ENCODE data around the gene TMEM168.
"Not testable (repeated sequence)": the region's sequence is repeated elsewhere in the genome, so short reads cannot be mapped to it uniquely, and the experiment has no call there.

TMEM168 gene

DNA sequence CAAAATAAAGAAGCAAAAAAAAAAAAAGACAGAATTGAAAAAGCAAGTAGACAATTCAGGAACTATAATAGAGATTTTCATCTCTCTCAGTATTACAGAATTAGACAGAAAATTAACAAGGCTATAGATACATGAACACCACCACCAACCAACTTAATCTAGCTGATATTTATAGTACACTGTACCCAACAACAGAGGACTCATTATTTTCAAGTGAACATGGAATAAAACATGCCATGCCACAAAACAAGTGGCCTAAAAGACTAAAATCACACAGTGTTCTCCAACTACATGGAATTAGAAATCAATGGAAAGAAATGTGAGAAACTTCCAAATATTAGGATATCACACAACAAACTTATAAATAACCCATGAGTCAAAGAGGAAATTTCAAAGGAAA is 9.1 kb downstream of the TMEM168 start:
- DNase-seq = no peak

DNA sequence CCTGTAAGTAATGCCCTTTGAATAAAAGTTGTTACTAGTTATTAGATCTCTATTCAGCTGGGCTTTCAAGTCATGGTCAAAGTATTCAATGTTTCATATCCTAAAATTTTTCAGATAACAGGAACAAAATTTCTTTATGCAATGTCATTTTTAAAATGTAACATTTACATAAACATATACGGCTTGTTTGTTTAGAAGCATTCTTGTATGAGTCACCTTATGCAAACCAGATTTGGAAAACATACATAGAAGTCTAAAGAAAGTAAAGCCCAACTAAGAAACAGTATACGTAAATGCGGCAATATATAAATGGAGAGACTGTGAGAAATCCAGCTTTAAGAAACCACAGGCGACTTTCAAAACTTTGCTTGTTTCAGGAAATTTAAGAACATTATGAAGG is 10.5 kb downstream of the TMEM168 start:
- DNase-seq = no peak

DNA sequence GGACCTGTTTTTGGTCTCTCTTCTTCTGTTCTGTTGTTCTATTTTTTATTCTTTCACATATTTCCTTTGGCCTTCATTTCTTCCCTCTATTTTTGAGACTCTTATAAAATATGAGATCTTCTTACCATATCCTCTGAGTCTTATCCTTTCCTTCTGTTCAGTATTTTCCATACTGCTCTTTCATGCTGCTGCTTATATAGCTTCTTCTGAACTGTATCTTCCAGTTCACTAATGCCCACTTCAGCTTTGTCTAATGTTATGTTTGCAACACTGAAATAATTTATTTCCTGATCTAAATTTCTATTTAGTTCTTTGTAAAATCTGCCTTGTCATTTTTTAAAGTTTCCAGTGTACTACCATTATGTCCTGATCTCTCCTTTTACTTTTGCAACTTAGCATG is 12.8 kb downstream of the TMEM168 start:
- DNase-seq = no peak

DNA sequence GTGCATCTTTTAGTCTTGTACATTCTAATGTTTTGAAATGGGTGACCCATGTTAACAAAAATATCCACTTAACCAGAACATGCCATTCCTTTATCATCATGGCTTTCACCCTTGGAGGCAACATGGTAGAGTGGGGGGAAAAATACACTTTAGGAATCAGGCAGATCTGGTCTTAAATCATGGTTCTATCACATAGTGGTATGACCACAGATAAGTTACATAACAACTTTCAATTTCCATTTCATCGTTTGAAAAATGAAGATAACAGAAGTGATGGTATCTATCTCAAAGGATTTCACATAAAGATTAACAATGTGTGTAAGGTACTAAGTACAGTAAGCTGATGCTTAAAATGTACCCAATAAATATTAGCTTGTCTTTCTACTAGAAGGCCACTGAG is 19.0 kb downstream of the TMEM168 start:
- DNase-seq = no peak

DNA sequence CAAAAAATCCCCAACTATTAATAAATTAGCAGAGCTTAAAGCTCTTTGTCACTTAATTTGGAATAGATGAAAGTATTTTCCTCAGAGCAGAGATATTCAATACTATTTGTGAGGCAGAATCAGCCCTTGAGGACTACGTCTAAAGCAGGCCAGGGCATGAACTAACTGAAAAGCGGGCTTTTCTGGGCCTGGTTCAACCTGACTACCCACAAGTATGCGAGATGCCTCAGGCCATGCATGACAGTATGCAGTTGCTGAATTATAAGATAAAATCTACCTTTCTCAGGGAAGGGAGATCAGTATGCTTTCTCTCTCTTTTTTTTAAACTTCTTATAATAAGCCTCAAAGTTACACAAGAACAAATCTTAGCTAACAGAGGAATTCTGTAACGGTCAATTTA is 20.1 kb downstream of the TMEM168 start:
- no peak for DNase-seq

DNA sequence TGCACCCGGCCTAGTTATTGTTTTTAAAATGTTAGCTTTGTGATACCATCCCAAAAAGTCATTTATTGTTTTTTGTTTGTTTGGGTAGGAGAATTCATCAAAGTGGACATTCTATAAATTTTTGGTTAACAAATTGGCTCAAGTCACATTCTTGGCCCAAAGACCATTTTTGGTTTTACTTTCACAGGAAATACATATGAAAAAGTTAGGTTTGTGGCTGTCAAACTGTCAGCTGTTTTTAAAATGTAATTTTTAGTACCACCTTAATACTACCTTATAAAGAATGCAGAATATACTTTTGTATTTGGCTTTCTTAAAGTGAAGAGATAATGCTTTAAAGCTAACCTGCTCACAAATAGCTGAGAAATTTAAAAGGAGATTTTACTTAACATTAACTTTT is 25.1 kb downstream of the TMEM168 start:
- no peak for DNase-seq

DNA sequence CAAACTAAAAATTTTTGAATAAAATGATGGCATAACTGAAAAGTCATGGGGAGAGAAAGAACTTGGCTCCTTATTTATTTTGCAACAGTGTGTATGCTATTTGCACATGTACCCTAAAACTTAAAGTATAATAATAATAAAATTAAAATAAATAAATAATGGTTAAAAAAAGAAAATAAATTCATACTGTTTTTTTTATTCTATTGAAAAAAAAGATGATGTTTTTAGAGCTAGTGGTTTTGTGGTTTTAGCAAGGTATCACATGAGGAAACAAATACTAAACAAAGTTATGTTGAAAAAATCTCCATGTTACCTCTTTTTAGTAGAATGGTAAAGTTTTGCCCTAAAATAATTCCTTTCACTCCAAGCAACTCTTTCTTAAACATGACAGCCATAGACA is 26.2 kb downstream of the TMEM168 start:
- no peak for DNase-seq

DNA sequence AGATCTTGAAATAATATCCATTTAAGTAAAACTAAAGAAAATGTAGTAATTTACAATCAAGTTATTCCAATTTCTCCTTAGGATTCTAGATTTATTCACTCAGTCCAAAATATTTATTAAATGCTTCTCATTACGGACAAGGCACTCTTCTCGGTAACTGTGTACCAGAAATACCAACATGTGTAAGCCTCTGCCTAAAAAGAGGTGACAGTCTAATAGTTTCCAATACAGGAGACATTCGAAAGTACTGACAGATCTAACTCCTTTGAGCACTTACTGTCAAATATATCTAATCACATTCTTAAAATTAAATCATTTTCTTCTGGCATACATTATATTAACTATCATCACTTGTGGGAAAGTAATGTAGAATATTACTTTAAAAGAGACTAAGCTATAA is 26.9 kb downstream of the TMEM168 start:
- no peak for DNase-seq

DNA sequence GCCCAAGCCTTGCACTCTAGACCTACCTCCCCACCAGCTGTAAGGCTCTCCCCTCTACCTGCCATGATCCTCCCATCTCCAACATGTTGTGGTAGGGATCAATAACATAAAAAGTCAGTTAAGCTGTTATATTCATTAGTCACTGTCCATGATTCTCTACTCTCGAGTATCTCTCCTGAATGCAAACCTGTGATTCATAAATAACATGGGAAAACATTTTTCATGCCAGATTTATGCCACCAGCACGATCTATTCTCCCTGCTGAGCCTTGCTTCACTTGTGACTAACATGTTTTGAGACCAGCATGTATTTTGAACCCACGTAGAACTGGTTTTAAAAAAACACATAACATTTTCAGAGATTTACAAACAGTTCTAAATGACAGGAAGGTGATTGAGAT is 30.3 kb downstream of the TMEM168 start:
- DNase-seq = no peak

DNA sequence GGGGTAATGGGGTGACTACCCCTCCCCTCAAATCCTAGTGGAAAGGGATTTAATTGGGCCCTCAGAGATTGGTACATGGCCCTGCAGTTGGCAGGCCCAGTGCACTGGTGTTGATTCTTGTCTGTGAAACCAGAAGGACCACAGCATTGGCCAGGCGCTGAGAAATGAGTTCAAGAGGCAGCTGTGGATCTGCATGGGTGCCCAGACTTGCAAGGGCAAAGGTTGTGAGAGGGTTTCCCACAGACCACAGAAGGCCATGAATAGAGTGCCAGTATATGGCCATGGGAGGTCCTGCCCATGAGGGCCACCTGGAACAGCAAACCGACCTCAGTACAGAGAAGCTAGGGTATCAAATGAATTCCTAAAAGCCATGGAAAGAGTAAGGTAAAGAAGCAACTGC is 32.9 kb downstream of the TMEM168 start:
- DNase-seq = no peak

DNA sequence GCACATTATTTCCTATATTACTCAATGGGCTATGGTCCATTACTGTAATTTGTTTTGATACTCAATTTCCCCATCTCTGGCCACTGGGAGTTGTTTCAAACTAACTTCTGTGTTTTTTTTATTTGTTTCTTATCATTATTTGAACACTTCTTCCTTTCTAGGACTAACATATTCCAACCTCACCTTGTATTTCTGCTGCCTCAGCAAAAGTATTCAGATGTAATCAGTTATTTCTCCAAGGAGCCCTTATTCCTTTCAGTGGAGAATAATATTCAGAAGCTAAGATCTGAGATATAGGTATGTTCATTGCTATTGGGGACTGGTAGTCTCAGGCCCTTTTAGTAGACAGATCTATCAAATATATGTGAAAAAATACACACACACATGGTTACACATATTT is 36.9 kb downstream of the TMEM168 start:
- no peak for DNase-seq

DNA sequence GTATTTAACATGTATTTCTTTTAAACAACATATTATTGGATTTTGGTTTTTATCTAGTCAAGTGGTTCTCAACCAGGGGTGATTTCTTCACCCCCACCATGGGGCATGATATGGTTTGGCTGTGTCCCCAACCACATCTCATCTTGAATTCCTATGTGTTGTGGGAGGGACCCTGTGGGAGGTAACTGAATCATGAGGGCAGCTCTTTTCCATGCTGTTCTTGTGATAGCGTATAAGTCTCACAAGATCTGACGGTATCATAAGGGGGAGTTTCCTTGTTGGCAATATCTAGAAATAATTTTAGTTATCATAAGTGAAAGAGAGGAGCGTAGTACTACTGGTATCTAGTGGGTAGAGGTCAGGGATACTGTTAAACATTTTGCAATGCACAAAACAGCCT is 37.6 kb downstream of the TMEM168 start:
- no peak for DNase-seq

DNA sequence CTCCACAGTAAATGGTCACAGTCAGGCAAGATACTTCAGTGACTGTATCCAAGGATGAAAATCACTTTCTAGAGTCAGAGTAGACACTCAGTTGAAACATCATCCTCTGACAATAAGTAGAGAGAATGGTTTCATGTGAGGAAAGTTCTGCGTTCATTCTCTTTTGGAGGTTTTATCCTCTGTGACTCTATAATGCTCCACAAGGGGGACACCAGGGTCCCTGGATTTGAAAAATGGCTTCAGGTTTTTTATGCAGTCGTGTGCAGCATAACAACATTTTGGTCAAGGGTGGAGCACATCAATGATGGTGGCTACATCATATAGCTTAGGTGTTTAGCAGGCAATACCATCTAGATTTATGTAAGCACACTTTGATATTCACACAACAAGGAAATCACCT is 40.4 kb downstream of the TMEM168 start:
- no peak for DNase-seq

DNA sequence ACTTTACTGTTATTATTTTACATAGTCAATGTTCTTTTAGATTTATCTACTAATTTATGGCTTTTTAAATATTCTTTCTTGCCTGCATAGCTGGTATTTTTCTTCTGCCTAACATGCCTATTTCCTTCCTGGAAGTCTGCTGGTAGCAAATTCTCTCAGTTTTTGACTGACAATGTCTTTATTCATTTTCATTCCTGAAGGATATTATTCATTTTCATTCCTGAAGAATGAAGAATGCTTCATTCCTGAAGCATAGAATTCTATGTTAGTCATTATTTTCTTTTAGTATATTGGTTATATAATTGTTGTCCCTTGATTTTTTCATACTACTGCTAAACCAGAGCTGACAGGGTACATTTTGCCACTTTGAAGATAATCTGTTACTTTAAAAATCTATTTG is 41.8 kb downstream of the TMEM168 start:
- DNase-seq = no peak

DNA sequence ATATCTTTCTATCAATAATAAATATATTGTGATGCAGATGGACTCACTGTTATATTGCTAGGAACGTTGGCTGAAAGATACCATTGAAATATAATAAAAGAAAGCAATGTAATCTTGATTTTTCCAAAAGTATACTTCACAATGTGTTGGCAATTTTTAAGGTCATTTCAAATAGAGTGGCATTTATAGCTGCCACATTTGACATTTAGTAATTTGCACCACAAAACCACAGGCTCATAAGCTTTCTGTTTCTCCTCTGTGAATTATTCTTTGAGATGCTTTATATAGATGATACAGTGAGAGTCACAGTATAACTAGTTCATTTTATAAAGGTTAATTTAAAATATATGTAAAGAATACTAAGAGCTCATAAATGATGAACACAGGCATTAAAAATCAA is 44.6 kb downstream of the TMEM168 start:
- no peak for DNase-seq

DNA sequence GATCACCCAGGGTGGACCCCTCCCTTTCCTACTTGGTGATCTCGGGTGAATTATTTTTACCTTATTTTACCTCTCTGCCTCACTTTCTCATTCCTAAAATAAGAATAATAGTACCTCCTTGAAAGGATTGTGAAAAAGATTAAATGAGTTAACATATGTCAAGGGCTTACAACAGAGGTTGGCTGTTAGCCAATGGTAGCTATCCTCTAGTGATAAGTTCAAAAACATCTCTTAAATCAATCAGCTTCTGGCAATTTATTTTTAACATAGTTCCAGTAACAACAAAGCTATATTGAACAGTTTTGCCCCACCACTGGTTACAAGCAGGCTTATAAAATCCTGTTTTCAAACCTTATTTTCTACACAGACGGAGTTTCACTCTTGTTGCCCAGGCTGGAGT is 45.4 kb downstream of the TMEM168 start:
- DNase-seq = no peak

DNA sequence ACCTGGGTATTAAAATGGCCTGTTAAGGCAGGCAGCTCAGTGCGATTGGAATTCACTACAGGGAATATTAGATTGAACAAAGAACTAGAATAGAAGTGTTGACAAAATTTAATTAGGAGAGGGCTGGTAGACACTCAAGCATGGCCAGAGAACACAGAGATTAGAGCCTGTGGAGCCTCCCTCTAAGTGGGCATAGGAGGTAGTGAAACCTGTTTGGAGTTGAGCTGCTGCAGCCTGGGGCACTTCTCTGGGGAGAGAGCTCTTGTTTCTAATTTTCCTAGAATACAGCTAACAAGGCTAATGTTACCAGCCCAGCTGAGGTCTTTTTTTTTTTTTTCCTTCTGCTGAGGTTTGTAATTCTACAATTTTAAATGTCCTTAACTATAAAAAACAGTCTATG is 46.4 kb downstream of the TMEM168 start:
- DNase-seq = no peak

DNA sequence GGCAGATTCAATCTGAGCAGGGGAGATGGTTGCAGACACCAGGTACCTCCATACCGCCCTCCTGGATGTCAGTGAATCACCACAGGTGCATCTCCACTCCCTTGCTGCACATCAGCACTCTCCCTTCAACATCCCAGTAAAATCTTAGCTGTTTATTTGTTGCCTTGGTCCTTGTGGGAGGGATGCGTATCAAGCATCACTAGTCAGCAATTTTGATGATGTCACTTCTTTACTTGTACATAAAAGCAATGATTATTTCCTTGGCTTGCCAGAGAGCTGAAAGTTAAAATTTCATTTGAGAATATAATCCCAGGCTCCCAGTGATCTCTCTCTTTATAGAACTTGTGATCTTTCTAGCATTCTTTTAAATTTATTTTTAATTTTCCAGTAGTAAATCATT is 49.5 kb downstream of the TMEM168 start:
- DNase-seq = no peak

DNA sequence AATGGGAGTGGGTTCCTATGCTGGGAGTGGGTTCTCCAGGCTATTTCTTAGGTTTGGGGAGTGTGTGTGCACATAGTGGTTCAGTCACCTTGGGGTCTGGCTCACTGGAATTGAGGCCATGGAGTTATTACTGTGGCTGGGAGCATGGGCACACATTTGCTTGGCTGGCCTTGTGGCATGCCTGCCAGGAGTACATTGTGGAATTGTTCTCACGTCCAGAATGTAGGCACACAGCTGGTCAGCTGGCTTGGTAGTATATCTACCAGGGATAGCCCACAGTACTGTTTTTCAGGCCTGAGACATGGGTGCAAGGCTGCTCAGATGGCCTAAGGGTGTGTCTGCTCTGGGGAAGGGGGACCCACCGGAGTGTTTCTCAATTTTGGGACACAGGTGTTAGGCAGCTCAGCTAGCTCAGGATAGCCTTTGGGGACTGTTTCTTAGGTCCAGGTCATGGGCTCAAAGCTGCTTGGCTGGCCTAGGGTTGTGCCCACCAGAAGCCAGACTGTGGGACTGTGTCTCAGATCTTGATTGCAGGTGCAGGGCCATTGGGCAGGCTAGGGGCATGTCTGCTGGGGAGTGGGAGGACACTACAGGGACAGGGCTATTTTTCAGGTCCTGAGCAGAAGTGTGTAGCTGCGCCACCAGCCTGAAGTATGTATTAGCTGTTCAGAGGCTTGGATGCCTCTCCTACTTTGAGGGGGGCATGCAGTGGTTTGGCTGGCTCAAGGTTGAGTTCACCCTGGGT is 50.6 kb downstream of the TMEM168 start:
- DNase-seq = no peak

DNA sequence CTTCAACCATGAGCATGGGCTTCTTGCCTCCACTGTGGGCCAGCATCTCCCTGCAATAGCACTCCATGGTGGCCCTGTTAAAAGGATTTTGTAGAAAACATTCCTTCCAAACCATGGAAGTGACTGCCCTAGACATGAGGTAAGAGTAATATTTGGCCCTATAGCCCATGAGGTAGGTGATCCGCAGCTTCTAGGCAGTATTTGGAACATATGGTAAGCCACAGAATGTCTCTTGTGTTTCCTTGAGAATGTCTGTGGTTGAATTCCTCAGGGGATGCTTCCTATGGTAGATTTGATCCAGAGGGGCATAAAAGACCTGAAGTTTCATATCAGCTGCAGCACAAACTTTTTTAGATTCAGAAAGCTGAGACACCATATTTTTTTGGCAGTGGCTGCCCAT is 54.9 kb downstream of the TMEM168 start:
- DNase-seq = no peak

DNA sequence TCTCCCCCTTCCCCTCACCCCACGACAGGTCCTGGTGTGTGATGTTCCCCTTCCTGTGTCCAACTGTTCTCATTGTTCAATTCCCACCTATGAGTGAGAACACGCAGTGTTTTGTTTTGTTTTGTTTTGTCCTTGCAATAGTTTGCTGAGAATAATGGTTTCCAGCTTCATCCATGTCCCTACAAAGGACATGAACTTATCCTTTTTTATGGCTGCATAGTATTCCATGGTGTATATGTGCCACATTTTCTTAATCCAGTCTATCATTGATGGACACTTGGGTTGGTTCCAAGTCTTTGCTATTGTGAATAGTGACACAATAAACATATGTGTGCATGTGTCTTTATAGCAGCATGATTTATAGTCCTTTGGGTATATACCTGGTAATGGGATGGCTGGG is 58.9 kb downstream of the TMEM168 start:
- not testable (repeated sequence) for DNase-seq

DNA sequence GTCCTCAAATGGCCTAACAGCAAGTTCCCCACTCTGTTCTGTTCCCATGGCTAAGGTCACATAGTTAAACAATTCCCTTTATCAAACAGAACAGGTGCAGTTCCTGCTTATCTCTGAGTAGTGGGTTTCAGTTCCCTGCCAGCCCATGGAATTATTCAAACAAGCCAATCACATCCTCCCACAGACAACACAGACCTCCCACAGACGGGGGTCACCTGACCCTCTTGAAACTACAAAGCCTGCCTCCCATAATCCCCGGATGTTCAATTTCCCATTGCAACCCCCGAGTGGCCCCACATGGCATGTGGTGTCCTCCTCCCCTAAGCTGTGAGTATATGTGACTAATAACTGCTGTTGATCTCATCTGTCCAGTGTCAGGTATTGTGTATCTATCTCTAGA is 64.1 kb downstream of the TMEM168 start:
- no peak for DNase-seq

DNA sequence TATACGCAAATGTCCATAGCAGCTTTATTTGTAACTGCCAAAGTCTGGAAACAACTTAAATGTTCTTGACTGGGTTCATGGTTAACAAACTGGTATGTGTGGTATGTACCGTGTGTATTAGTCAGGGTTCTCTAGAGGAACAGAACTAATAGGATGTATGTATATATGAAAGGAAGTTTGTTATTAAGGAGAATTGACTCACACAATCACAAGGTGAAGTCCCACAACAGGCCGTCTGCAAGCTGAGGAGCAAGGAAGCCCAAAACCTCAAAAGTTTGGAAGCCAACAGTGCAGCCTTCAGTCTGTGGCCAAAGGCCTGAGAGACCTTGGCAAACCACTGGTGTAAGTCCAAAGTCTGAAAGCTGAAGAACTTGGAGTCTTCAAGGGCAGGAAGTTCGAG is 66.8 kb downstream of the TMEM168 start:
- DNase-seq = no peak

DNA sequence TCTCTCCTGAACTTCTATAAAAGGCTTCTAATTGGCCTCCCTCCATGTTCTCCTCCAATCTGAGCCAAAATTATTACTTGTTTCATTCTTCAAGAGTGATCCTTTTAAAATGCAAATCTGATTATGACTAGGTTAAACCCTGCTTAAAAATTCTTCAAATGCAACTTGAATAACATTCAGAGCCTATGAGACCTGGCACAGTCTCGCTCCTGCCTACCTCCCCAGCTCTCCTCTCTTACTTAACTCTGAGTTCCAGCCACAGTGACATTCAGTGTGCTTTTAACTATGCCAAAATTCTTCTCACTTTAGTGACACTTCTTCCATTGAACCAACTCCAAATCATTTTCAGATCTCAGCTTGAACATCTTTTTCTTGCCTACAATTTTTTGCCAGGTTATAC is 68.8 kb downstream of the TMEM168 start:
- DNase-seq = no peak

DNA sequence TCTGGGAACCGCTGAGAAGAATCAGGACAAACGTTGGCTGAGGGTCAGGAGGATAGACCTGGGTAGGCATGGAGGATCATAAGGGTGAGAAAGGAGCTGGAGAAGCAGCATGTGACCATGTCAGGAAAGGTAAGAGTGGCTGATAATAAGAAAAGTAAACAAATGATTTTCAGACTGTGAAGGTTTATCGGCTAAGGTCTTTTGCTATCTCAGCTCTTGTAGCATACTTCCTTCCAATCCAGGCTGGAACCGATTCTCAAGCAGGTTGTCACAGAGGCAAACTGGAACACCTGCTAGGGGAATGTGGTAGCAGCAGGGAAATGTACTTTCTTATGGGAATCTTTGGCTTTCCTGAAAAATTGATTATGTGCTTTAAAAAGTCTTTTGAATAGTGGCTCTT is 74.7 kb downstream of the TMEM168 start:
- DNase-seq = no peak

DNA sequence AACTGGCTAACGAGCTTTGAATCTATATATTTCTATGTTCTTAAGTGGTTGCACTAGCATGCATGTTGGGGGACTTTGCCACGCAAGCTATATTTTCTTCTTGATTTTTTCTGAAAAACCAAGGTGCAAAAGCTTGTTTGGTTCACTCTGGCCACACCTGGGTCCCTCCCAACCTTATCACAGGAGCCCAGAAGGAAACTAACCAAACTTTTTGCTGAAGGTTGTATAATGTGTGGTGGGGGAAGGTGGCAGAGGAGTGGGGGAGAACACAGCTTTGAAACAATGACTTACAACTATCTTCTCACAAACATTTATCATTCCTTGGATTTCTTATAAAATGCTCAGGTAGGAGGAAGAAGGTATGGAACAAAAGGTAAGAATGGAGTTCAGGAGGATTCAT is 75.3 kb downstream of the TMEM168 start:
- no peak for DNase-seq

All from activated T-cell treated with anti-CD3 and anti-CD28 coated beads, Interleukin-2, amount 50 U/mL, for 48 hours (primary cell).